OCI-M2 (cell line): ENCODE data around the gene KLF16.
"Not testable (repeated sequence)": the region's sequence is repeated elsewhere in the genome, so short reads cannot be mapped to it uniquely, and the experiment has no call there.

Source experiments
- DNase-seq: peaks from one replicate; lab custom pipeline; 2025; ENCODE audit not compliant: unreplicated experiment; lab: John Stamatoyannopoulos, UW

The KLF16 gene

GRCh38 chr19:1884719-1885334 lies 21.4 kb upstream of the KLF16 start:
- no peak for DNase-seq

GRCh38 chr19:1884291-1884718 lies 20.9 kb upstream of the KLF16 start:
- DNase-seq, result no peak

GRCh38 chr19:1883784-1884183 lies 20.4 kb upstream of the KLF16 start:
- no peak for DNase-seq

GRCh38 chr19:1882786-1883692 lies 19.7 kb upstream of the KLF16 start:
- DNase-seq, result no peak

GRCh38 chr19:1882089-1882785 lies 18.9 kb upstream of the KLF16 start:
- DNase-seq, result no peak

- not testable (repeated sequence) for DNase-seq
These were observed 18.2 kb upstream of the KLF16 start for GRCh38 chr19:1881393-1882088.

- no peak for DNase-seq
These were observed 17.4 kb upstream of the KLF16 start for GRCh38 chr19:1880611-1881392.

- not testable (repeated sequence) for DNase-seq
These were observed 16.6 kb upstream of the KLF16 start for GRCh38 chr19:1879982-1880381.

GRCh38 chr19:1878583-1878982 lies 15.2 kb upstream of the KLF16 start:
- not testable (repeated sequence) for DNase-seq

- DNase-seq, result not testable (repeated sequence)
These were observed 13.9 kb upstream of the KLF16 start for GRCh38 chr19:1877280-1877660.

GRCh38 chr19:1876496-1877279 lies 13.3 kb upstream of the KLF16 start:
- not testable (repeated sequence) for DNase-seq

- DNase-seq, result no peak
These were observed 12.5 kb upstream of the KLF16 start for GRCh38 chr19:1875646-1876495.

GRCh38 chr19:1875265-1875645 lies 11.9 kb upstream of the KLF16 start:
- not testable (repeated sequence) for DNase-seq

GRCh38 chr19:1874554-1875185 lies 11.3 kb upstream of the KLF16 start:
- DNase-seq, result no peak

GRCh38 chr19:1873524-1874473 lies 10.4 kb upstream of the KLF16 start:
- DNase-seq, result no peak

- DNase-seq, result no peak
These were observed 9.6 kb upstream of the KLF16 start for GRCh38 chr19:1872807-1873523.
